ENCODE measurements around the gene ARHGAP9. TPM values are rescaled to one million over a fixed set of nuclear protein-coding genes. Genes with fewer than 3 reads are reported as not detected.
"Not testable (repeated sequence)": the region's sequence is repeated elsewhere in the genome, so short reads cannot be mapped to it uniquely, and the experiment has no call there.

ARHGAP9 gene
- total RNA-seq, 1 donor from 2014 or later: 37.7 TPM

DNA sequence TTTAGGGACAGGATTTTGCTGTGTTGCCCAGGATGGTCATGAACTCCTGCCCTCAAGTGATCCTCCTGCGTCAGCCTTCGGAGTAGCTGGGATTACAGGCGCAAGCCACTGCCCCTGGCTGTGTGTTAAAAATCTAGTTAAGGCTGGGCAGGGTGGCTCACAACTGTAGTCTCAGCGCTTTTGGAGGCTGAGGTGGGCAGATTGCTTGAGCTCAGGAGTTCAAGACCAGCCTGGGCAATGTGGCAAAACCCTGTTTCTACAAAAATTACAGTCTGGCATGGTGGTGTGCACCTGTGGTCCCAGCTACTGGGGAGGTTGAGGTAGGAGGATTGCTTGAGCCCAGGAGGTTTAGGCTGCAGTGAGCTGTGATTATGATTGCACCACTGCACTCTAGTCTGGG lies 31.5 kb upstream of the ARHGAP9 start:
- no peaks in the 10 kb centered on the region for H3K27me3 ChIP-seq
- no peak for ATAC-seq
- no peak for TF ChIP-seq CTCF (IDR thresholded peaks at IDR 0.05)
- DNase-seq: no peak
- H3K4me3 ChIP-seq: no peak overlapping the region
- no peaks in the 10 kb centered on the region for H3K9me3 ChIP-seq
- H3K4me1 ChIP-seq: no peaks in the 10 kb centered on the region
- intact Hi-C loops (cut with DNase I): no loop called here
- peaks cover 78% of the 10 kb centered on the region for H3K36me3 ChIP-seq
- no peak overlapping the region for H3K27ac ChIP-seq

DNA sequence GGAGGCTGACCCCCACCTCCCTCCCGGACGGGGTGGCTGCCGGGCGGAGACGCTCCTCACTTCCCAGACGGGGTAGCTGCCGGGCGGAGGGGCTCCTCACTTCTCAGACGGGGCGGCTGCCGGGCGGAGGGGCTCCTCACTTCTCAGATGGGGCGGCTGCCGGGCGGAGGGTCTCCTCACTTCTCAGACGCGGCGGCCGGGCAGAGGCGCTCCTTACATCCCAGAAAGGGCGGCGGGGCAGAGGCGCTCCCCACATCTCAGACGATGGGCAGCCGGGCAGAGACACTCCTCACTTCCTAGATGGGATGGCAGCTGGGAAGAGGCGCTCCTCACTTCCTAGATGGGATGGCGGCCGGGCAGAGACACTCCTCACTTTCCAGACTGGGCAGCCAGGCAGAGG lies 28.1 kb upstream of the ARHGAP9 start:
- H3K9me3 ChIP-seq; H3K27ac ChIP-seq; H3K4me1 ChIP-seq; H3K27me3 ChIP-seq; H3K4me3 ChIP-seq; DNase-seq; ATAC-seq; intact Hi-C loops (cut with DNase I): not testable (repeated sequence)
- H3K36me3 ChIP-seq: peaks cover 80% of the 10 kb centered on the region

GRCh38 chr12:57506541-57506940 lies 26.9 kb upstream of the ARHGAP9 start:
- intact Hi-C loops (cut with DNase I); H3K4me3 ChIP-seq; H3K27ac ChIP-seq; DNase-seq; ATAC-seq; H3K9me3 ChIP-seq; H3K27me3 ChIP-seq; H3K4me1 ChIP-seq: not testable (repeated sequence)
- H3K36me3 ChIP-seq: peaks cover 80% of the 10 kb centered on the region

- H3K27ac ChIP-seq; H3K4me1 ChIP-seq; H3K4me3 ChIP-seq; H3K9me3 ChIP-seq; intact Hi-C loops (cut with DNase I); H3K27me3 ChIP-seq; ATAC-seq; DNase-seq: not testable (repeated sequence)
- H3K36me3 ChIP-seq: peaks cover 84% of the 10 kb centered on the region
Measured at GRCh38 chr12:57502311-57502969, 22.8 kb upstream of the ARHGAP9 start.

- Histone ChIP-seq H3K9me3 (no peaks in the 10 kb centered on the region), H3K4me3 (no peak overlapping the region), H3K36me3 (peaks cover 80% of the 10 kb centered on the region), H3K4me1 (no peaks in the 10 kb centered on the region), H3K27me3 (no peaks in the 10 kb centered on the region), H3K27ac (no peak overlapping the region)
- intact Hi-C loops (cut with DNase I): no loop called here
- no peak for DNase-seq
- no peak for ATAC-seq
- TF ChIP-seq CTCF (IDR thresholded peaks at IDR 0.05): no peak
Measured at GRCh38 chr12:57500213-57500612, 20.5 kb upstream of the ARHGAP9 start.

DNA sequence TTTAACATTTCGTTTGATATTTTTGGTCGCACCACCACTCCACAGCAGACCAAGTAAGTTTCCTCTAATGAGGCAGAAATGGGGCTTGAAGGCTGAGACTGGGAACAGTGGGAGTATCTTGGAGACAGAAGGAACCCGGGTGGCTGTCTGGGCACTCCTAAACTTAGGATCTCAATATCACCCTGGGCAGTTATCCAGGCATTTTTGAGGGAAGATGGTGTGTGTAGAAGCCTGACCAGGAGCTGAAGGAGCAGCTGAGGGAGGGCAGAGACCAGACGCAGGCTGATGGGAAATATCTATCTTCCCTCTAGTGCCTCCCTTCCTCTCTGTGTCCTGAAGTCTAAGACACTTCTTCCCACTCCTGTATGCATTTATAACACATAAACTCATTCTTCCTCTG lies 18.9 kb upstream of the ARHGAP9 start:
- Histone ChIP-seq H3K36me3 (peaks cover 67% of the 10 kb centered on the region), H3K27me3 (no peaks in the 10 kb centered on the region), H3K9me3 (no peaks in the 10 kb centered on the region), H3K4me3 (no peak overlapping the region), H3K27ac (no peak overlapping the region), H3K4me1 (no peaks in the 10 kb centered on the region)
- DNase-seq (no peak), ATAC-seq (no peak)
- intact Hi-C loops (cut with DNase I): no loop called here
- no peak for TF ChIP-seq CTCF (IDR thresholded peaks at IDR 0.05)

DNA sequence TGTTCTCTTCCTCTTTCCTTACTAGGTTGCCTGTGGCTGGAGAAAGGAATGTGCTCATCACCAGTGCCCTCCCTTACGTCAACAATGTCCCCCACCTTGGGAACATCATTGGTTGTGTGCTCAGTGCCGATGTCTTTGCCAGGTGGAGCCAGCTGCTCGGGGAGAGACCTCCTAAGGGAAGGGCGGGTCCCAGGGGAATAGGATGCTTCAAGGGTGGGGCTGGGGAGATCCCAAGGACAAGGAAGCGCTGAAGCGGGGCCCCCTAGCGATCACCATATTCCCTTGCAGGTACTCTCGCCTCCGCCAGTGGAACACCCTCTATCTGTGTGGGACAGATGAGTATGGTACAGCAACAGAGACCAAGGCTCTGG lies 18.5 kb upstream of the ARHGAP9 start:
- Histone ChIP-seq H3K27me3 (no peaks in the 10 kb centered on the region), H3K4me3 (no peak overlapping the region), H3K27ac (no peak overlapping the region), H3K36me3 (peaks cover 62% of the 10 kb centered on the region), H3K4me1 (no peaks in the 10 kb centered on the region), H3K9me3 (no peaks in the 10 kb centered on the region)
- no peak for ATAC-seq
- no peak for DNase-seq
- TF ChIP-seq CTCF (IDR thresholded peaks at IDR 0.05): no peak
- intact Hi-C loops (cut with DNase I): no loop called here
